Retina (tissue), 1 donor: ENCODE data around the gene SGSM2.

Source experiments
- DNase-seq: peaks from one replicate; pipeline ENCODE4 v3.0.0-alpha.2; 2016

The SGSM2 gene

DNA sequence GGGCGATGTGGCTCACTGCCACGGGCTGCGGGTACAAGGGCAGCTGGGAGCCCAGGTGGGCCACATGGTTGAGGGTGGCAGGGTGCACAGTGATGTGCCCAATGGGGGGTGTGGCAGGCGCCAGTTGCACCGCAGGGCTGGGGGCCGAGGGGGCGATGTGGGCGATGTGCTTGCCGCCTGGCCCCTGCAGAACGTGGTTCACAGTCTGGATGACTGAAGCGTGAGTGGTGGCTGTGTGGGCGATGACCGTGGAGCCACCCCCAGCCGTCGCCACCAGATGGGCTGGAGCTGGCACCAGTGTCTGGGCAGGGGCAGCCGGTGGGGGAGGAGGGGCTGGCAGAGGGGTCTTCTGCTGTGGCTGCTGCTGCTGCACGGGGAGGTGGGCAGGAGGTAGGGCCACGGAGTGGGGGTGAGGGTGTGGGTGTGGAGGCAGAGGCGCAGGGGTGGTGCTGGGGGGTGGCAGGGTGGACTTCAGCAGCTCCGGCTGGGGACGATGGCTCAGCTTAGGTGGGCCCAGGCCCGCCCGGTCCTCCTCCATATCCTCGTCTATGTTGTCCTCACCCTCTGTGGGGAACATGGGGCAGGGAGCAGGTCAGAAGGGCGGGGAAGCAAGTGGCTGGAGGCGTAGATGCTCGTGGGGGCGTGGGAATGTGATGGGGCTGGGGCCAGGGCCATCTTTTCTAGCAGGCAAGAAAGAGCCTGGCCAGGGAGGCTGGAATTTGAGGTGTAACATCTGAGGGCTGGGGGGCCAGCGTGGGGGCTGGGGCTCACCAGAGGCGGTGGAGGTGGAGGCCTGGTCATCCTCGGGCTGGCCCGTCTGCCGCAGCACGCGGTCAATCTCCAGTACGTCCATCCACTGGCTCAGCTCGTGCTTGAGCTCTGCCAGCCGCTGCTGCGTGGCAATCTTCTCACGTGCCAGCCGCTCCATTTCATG lies 50.1 kb downstream of the SGSM2 start:
- DNase-seq = no peak

DNA sequence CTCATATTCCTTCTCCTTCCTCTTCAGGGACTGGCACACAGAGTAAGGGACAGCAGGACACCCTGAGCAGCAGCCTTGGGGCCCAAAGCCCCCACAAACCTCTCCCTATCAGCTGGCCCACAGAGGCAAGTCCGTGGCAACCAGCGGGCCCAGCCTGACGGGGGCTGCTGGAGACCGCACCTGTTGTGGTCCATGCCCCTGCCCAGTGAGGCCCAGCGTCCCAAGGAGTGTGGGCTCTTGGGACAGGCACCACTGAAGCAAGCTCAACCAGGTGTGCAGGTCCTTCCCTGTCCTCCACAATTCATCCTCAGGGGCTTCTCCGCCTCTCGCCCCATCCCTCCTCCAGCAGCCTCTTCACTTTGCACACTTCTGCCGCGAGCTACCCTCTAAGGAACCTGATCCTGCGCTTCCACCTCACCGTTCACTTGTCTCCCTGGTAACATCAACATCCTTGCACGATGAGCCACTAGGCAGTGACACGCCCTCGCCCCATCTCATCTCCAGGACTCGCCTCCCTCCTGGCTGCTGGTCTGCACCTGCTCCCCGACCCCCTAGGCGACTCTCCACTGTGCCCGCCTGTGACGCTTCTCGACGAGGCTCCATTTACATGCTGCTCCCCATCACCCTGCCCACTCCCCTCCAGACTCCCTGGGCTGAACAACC lies 50.9 kb downstream of the SGSM2 start:
- peak; percentile 54 for DNase-seq

DNA sequence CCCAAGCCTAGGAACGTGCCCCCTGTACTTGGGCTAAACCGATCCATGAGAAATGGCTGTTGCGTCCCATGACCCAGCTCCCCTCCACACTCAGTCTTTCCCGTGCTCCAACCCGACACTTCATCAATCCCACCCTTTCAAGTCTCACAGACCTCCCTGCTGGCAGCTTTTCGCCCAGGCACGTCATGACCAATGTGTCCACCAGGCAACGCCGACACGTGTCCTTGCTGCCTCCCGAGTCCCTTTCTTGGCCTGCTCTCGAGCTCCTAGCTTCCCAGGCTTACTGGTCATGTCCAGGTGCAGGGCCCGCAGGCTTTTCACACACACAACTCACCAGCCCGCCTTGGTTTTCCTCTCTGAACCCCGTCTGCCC lies 51.4 kb downstream of the SGSM2 start:
- DNase-seq = peak; percentile 53

DNA sequence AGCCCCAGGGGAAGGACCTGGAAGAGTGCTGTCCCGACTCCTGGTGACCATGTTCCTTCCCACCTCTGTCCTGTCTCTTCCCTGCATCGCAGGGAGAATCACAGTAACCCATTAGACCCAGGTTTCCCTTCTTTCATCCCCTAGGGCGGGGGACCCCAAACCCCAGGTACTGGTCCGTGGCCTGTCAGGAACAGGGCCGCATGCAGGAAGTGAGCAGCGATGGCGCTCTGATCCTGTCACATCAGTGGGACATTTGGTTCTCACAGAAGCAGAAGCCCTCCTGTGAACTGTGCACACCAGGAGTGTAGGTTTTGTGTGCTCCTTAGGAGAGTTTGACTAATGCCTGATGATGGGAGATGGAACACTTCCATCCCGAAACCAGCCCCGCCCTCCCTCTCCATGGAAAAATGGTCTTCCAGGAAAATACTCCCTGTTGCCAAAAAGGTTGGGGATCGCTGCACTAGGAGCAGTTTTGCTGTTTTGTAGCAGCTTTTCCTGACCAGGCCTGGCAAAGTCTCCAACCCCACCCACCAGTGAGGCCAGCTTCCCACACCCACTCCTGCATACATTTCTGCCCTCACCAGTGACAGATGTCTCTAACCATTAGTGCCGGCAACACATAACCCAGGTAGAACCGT lies 53.0 kb downstream of the SGSM2 start:
- DNase-seq = no peak

DNA sequence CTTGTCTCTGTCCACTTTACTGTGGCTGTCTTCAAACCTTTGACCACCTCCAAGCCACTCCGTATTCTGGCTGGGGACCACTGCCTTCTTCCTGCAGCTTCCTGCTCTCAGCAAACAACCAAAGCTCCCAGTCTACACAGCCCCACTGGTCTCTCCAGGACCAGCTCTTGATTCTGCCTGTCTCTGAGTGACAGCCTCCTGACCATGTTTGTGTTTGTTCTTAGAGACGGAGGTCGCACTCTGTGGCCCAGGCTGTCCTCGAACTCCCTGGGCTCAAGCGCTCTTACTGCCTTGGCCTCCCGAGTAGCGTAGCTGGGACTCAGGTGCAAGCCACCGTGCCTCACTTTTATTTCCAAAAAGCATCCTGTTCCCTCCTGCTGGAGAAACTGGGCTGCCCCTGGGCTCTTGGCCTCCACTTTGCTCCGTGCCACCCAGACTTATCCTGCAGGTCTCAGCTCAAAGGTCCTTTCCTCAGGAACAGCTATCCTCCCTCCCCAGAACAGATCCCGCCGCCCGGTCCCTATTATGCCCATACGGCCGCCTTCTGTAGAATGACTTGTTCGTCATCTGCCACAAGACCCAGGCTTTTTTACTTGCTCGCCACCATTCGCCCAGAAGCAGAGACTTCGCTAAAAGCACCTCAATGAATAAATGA lies 54.4 kb downstream of the SGSM2 start:
- no peak for DNase-seq

DNA sequence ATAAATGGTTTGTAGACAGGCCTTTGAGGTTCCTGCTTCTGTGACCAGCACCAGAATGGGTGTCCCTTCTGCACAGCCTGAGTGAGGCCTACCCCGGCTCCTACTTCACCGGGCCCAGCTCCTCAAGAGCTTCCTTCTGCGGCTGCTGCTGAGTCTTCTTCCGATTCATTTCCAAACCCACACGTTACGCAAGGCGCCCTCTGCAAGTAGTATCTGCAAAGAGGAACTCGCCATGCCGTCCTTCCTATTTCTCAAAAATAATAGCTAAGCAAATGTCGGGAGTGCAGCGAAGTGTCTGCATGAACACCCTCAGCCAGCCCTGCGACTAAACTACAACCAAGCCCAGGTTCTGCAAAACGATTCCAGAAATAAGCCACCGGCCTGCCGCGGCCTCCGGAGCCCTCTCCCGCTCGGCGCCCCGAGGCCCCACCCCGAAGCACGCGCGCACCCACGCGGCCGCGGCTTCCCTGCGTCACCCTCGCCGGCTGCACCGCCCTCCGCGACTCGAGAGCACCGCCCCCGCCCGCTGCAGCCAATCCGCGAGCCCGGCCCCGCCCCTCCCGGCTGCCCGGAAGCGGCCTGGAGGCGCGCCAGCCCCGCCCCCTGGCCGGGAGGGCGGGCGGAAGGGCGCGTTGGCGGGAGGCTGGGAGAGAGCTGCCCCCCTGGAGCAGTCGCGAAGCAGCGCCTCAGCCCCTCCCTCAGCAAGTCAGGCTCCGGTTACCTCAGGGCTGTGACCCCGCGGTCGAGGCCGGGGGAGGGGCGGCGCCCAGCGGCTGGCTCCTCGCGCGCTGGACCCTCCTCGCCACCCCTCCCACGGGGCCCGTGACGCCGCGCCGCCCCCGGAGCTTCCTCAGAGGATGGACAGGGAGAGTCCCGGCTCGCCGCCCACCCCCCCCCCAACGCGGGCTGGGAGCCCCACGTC lies 55.2 kb downstream of the SGSM2 start:
- DNase-seq = peak; percentile 92

DNA sequence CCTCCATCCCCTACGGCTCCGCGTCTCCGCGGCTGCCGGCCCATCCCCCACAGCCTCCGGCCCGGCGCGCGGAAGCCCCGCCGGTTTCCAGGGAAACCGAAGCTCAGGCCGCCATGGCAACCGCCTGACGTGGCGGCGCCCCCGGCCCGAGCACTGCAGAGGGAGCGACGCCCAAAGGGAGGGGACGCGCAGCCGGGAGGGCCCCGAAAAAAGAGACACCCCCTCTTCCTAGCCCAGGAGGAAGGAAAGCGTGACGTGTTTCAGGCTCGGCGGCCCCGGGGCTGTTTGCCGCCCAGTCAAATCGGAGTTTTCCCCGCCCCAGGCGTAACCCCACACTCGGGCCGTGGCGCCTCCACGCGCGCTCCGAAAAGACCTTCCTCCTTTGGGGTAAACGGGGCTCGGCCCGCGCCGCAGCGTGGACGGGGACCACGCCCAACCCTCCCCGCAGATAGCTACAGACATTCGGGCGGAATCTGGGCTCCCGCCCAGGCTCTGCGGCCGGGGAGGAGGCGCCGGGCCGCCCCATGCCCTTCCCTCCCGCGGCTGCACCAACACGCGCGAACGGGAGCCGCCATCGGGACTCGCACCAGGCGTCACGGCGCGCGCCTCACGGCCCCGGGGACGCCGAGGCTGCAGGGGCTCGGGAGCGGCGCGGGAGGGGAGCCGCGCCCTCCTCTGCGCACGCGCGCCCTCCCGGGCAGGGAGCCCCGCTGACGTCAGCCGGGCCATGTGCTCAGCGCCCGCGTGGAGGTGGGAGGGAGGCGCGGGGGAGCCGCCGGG lies 56.1 kb downstream of the SGSM2 start:
- peak; percentile 90 for DNase-seq

DNA sequence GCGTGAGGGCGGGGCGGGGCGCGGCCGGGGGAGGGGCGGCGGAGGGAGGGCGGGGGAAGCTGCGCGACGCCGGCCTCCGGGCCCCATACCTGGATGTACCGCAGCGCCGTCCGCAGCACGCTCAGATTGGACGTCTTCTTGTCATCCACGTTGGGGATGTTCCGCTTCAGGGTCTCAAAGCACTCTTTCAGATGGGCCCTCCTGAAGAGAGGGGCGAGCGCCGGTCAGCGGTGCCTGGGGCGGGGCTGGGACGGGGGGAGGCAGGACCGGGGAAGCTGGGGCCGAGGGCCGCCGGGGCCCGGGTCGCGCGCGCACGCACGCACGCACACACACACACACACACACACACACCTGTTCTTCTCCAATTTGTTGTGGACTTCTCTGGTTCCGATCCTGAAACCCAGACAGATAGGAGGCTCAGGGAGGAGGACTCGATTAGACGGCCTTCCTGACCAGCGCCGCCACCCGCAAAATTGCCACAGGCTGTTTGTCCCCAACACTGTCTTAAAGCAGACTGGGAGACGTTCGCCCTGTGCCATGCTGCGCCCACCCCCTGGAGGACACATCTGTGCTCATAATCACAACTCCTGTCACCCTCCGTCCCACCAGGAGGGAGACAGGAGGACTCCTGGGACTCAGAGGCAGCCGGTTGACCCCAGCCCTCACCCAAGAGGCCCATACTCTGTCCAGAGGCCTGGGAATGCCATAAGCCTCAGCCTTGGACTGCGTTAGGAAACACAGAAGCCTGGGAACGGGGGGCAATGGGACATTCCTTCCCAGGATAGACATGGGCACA lies 56.9 kb downstream of the SGSM2 start:
- no peak for DNase-seq

DNA sequence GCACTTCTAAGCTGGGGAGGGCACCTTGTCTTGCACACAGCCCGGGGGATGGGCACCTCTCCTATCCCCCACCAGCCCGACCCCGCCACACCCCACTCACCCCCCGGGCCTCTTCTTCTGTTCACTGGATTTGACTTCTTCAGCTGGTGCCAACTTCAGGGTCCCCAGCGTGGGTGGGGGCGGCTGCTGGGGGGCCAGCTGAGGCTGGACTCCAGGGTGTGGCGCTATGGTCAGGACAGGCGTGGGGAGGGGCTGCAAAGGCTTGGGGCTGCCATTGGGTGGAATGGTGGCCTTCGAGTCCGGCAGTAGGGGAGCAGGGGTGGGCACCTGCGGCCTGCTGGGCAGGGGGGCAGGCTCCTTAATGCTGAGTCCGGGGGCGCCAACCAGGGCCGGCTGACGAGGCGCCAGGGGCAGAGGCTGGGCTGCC lies 57.5 kb downstream of the SGSM2 start:
- DNase-seq = no peak

DNA sequence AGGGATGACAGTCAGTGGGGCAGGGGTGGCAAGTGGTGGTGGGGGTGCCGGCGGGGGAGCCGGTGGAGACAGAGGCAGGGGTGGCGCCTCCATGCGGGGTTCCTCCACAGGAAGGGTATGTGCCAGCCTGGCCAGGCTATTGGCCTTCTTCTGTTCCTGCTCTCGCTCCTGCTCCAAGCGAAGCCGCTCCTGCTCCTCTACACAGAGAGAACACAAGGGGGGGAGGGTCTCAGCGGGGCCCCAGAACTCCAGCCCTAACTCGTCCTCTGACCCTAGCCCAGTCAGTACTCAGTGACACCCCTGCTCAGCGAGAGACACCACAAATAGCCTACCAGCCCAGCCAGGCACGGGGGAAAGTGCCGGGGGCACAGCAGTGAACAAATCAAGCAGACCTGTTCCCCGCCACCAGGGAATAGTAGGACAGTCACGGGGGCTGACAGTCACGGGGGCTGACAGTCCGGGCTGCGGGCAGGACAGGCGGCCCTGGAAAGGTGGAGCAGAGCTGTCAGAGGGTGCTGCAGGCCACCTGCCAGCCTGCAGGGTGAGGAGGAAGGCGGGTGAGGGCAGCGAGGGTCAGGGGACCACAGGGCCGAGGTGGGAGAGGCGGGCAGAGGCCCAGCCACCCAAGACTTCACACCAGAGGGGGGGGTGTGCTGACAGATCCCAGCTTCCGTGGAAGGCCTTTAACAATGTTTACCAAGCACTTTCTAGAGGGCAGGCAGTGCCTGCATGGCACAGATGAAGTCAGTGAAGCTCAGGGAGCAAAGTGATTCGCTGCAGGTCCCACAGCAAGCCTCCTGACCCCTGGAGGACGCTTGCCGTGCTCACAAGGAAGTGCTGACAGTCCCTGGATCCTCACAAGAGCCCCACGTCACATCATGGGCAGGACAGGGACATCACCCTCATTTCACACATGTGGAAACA lies 58.2 kb downstream of the SGSM2 start:
- DNase-seq = peak; percentile 38

DNA sequence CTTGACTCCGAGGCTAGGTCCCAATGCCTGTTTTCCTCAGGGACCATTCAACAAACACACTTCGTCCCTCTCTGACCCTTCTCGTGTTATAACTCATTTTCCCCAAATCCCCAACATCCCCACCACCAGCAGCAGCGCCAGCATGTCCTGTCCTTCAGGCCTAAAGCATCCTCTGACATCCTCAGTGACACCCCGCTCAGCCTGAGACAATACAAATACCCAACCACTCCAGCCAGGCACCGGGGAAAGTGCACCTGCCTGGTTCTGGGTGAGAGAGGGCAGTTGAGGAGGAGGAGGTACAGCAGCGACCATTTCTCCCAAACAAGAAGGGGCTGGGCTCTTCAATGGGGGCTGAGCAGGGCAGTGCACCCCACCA lies 58.9 kb downstream of the SGSM2 start:
- DNase-seq = no peak

DNA sequence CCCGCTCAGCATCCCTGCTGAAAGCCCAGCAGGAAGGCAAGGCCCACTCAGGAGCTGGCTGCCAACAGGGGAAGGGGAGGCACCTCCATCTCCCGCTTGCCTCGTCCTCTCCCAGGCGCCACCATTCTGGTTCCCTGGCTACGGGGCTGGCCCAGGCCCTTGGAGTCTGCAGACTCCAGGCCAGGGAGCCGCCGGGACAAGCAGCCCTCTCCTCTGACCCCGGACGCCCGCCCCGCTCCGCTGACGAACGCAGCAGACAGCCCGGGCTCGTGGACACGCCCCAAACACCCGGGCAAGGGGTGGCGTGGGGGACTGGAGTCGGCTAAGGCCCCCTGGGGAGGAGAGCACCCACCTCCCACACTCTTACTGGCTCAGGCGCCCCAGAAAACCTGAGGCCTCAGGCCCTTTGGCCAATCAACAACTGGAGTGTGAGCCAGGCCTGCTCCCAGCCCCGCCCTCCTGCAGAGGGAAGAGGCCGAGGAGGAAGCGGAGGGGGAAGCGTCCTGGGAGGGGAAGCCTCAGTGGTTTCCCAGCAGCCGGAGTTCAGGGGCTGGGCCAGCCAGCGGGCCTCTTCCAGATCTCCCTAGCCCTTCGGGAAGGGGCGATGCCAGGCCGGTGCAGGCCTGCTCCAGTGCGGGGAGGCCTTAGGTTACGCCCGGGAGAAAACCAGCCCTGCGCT lies 59.4 kb downstream of the SGSM2 start:
- DNase-seq = peak; percentile 91

DNA sequence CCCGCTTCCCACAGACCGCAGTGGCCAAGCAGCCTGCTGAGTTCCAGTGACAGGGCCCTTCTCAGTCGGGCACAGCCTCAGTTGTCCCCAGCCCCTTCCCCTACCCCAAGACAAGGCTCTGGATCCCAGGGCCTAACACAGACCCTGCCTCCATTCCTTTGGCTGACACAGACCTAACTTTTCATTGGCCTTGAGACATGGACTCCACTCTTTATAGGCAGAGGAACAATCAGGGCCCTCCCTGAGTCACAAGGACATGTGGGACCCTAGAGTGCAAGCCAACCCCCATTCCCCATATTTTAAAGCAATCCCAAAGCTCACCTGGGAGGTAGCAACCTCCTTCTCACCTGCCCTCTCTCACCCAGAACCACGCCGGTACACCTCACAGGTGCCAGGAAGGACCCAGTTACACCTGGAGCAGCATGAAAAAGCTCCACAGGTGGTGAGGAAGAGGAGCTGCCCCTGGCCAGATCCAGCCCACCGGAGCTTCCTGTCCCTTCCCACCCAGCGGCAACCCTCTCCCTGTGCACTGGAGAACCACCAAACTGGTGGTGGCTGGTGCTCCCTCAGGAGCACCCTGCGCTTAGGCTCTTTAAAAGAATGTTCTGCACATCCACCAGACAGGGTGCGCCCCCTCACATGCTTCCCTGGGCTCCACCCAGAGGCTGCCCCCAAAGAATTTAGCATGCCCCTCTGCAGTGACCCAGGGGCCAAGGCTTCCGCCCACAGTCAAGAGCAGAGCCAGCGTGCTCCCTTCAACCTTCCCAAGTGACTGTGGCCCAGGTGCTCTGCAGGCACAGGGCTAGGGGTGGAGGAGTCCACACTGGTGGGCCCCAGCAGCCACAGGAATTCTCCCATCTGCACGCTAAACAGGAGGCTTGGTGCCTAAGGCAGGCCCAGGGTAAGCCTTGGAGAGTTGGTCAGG lies 60.2 kb downstream of the SGSM2 start:
- DNase-seq = no peak

DNA sequence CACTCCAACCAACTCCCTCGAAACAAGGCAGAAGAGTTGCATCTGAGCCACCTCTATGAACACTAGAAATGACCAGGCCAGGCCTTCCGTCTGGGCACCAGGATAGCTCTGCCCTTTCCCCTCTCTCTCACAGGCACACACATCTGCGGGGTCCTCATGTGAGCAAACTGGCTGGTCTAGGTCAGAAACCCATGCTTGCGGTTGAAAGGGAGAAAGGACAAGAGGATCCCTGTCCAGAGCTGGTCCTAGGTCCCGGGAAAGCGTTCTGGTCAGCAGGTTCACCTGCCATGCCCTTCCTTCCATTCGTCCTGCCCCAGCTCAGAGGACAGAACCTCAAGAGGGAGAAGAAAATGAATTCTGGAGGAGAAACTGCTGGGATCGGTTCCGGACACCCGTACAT lies 60.9 kb downstream of the SGSM2 start:
- peak; percentile 38 for DNase-seq

DNA sequence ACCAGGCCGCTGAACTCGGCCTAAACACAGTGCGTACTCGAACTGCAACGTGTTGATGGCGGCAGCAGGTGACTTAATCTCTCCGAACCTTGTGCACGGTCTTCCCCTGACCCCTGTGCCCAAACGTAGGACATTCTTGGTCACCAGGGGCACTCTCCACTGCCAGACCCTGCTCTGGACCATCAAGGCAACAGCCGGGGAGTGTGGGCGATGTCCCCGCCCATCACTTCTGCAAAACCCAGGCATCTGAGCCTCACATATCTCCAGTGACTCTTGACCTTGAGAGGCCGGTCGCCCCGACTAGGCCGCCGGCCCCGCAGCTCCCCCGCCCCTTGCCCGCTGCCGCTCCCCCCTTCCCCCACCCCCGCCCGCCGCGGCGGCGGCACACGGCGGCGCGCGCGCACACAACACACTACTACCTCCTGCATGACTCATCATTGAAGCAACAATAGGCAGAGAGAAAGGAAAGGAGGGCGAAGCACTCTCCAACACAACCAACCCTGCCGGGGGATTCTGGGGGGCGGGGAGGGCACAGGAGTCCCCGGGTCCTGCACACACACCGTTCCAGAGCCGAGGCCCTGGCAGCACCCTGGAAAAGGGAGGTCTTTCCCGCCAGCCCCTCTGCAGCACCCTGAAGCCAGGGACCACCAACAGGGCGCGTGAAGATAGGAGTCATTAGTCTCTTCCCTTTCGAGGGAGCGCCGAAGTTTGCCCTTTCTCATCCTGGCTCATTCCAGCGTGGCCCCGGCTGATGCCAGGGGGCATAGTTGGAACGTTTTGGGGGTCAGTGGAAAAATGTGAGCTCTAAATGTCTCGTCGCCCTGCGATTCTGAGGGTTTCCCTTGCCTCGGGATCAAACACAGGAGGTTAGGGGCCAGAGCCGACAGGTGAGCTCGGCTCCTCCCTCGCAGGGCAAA lies 61.6 kb downstream of the SGSM2 start:
- peak; percentile 39 for DNase-seq
